Common myeloid progenitor, CD34-positive (primary cell): Measurements from ENCODE around the gene NPR2.

Source experiments
- CTCF ChIA-PET: fragments of 350-600 bp; sonication (Branson Sonifier 250); formaldehyde crosslinking; loops from one replicate; lab custom pipeline; 2021; ENCODE audit warnings: antibody characterized with exemption; lab: Charles Lee
- POLR2A ChIA-PET: fragments of 350-600 bp; sonication (Branson Sonifier 250); formaldehyde crosslinking; loops from one replicate; lab custom pipeline; 2021; ENCODE audit warnings: antibody characterized with exemption; lab: Charles Lee
- DNase-seq, 3 donors: peaks; one replicate each; pipeline versions ENCODE4 v3.0.0 to v3.0.0-alpha.2; 2013
- H3K27ac ChIP-seq, 2 experiments: 1 replicate in 1 of 2; 2 replicates in 1 of 2; pipeline ENCODE4 v1.7.0; 2013; ENCODE audit warnings: inconsistent platforms in 2 of 2, low read length in 2 of 2, mild to moderate bottlenecking in 2 of 2, low read depth in 1 of 2, moderate library complexity in 1 of 2; ENCODE audit not compliant: severe bottlenecking in 2 of 2, insufficient read depth in 1 of 2, poor library complexity in 1 of 2
- H3K27me3 ChIP-seq, 5 experiments: replicated peaks in 2 of 5; 1 replicate in 3 of 5; 2 replicates in 2 of 5; pipeline versions ENCODE4 v1.6.1 to v1.7.0; 2013; ENCODE audit warnings: low read length in 4 of 5, mild to moderate bottlenecking in 2 of 5, moderate library complexity in 2 of 5, inconsistent platforms in 1 of 5; ENCODE audit not compliant: insufficient read depth in 5 of 5, control insufficient read depth in 4 of 5
- H3K36me3 ChIP-seq, 4 experiments: 1 replicate in 2 of 4; 2 replicates in 2 of 4; pipeline versions ENCODE4 v1.6.1 to v1.7.0; 2013; ENCODE audit warnings: low read length in 3 of 4, control low read depth in 1 of 4, mild to moderate bottlenecking in 1 of 4; ENCODE audit not compliant: control insufficient read depth in 4 of 4, insufficient read depth in 4 of 4
- H3K4me1 ChIP-seq, 4 experiments: 1 replicate in 3 of 4; 2 replicates in 1 of 4; pipeline versions ENCODE4 v1.6.1 to v1.7.1; 2013; ENCODE audit warnings: low read length in 3 of 4, mild to moderate bottlenecking in 3 of 4, control low read depth in 1 of 4, inconsistent platforms in 1 of 4, moderate library complexity in 1 of 4; ENCODE audit not compliant: control insufficient read depth in 4 of 4, insufficient read depth in 4 of 4; ENCODE audit errors: control extremely low read depth in 1 of 4
- H3K4me3 ChIP-seq, 7 experiments: 1 replicate in 4 of 7; 2 replicates in 3 of 7; pipeline versions ENCODE4 v1.5.1 to v1.7.0; 2013; ENCODE audit warnings: mild to moderate bottlenecking in 7 of 7, low read length in 6 of 7, moderate library complexity in 6 of 7, inconsistent platforms in 2 of 7, low read depth in 2 of 7, control low read depth in 1 of 7; ENCODE audit not compliant: insufficient read depth in 4 of 7, control insufficient read depth in 1 of 7; ENCODE audit errors: extremely low read depth in 1 of 7
- H3K9me3 ChIP-seq, 5 experiments: 1 replicate in 4 of 5; 2 replicates in 1 of 5; pipeline versions ENCODE4 v1.6.1 to v1.7.1; 2013; ENCODE audit warnings: low read length in 4 of 5, mild to moderate bottlenecking in 2 of 5, inconsistent platforms in 1 of 5, low read depth in 1 of 5, moderate library complexity in 1 of 5; ENCODE audit not compliant: control insufficient read depth in 4 of 5, insufficient read depth in 2 of 5; ENCODE audit errors: control extremely low read depth in 1 of 5
- WGBS: methylation state at CpG from one replicate; pipeline ENCODE4 v1.1.5; 2013; ENCODE audit not compliant: insufficient coverage; 5-methylcytosine and 5-hydroxymethylcytosine counted together

Gene NPR2

DNA sequence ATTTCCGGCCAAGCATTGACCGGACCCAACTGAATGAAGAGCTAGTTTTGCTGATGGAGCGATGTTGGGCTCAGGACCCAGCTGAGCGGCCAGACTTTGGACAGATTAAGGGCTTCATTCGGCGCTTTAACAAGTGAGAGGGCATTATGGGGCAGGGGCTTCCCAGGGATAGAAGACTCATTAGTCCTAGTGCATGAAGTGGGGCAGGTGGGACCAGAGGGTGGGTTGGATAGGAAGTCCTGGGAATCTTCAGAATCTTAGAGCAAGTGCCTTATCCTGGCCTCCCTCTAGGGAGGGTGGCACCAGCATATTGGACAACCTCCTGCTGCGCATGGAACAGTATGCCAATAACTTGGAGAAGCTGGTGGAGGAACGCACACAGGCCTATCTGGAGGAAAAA lies 14.7 kb downstream of the NPR2 start:
- POLR2A ChIA-PET = no interaction called here
- CTCF ChIA-PET = interaction anchor here (0.9 to 3.4 kb wide), 8 partner anchors 8 to 76 kb away, joined by 3 to 12 read pairs (median 3); partner anchors contain the start of genes HINT2 and MSMP
- Histone ChIP-seq H3K4me1 (peaks cover 0 to 5% (median 2%) of the 10 kb centered on the region in 4 experiments), H3K4me3 (no peak overlapping the region), H3K9me3 (no peaks in the 10 kb centered on the region), H3K27ac (no peak overlapping the region), H3K36me3 (peaks cover 8 to 50% (median 32%) of the 10 kb centered on the region in 4 experiments), H3K27me3 (no peaks in the 10 kb centered on the region)
- WGBS = 100% methylated on average over 8 of the region's 8 CpGs
- DNase-seq = no peak

DNA sequence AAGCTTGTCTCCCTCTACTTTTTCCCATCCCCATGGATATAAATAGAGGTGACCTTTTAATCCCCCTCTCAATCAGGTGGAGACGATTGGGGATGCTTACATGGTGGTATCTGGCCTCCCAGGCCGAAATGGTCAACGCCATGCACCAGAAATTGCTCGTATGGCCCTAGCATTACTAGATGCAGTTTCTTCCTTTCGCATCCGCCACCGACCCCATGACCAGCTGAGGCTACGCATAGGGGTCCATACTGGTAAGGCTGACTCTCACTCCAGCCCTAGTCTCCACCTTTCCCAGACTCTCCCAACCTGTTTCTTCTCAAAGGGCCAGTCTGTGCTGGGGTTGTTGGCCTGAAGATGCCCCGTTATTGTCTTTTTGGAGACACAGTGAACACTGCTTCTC lies 17.0 kb downstream of the NPR2 start:
- no peak for DNase-seq
- H3K36me3 ChIP-seq = peaks cover 4 to 41% (median 26%) of the 10 kb centered on the region in 4 experiments
- POLR2A ChIA-PET = no interaction called here
- H3K4me1 ChIP-seq = peaks cover 10 to 27% (median 23%) of the 10 kb centered on the region in 4 experiments
- no peaks in the 10 kb centered on the region for H3K9me3 ChIP-seq
- no peak overlapping the region for H3K4me3 ChIP-seq
- H3K27ac ChIP-seq = no peak overlapping the region
- 99% methylated on average over 9 of the region's 9 CpGs for WGBS
- no peaks in the 10 kb centered on the region for H3K27me3 ChIP-seq
- CTCF ChIA-PET = interaction anchor here (1.2 to 1.8 kb wide), 3 partner anchors 10 to 19 kb away, joined by 3 to 10 read pairs (median 4); no protein-coding TSS in a partner anchor

DNA sequence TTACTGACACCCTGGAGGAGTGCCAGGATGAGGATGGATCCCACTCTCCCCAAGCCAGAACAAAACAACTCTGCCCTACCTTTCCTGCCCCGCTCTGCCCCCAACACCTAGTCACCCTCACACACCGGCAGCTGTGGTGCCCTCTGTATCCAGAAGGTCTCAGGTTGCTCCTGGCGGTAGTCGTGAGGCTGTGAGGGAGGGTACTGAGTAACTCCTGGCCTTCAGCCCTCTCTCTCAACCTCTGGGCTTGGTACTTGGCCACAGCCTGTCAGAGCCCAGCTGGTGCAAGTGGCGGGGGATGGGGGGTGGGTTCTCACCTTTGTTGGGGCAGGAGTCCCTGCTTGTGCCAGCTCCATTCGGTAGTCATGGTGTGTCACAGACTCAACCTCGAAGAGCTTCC lies 18.7 kb downstream of the NPR2 start:
- CTCF ChIA-PET = interaction anchor here (1.2 to 5.1 kb wide), 3 partner anchors 18 to 22 kb away, joined by 3 to 24 read pairs (median 4); partner anchors contain the start of gene NPR2
- Histone ChIP-seq H3K36me3 (peaks cover 4 to 39% (median 26%) of the 10 kb centered on the region in 4 experiments), H3K27ac (no peak overlapping the region), H3K4me1 (peaks cover 17 to 40% (median 33%) of the 10 kb centered on the region in 4 experiments), H3K9me3 (no peaks in the 10 kb centered on the region), H3K27me3 (no peaks in the 10 kb centered on the region), H3K4me3 (no peak overlapping the region)
- POLR2A ChIA-PET = no interaction called here
- WGBS = 84% methylated on average over 5 of the region's 7 CpGs
- DNase-seq = no peak

DNA sequence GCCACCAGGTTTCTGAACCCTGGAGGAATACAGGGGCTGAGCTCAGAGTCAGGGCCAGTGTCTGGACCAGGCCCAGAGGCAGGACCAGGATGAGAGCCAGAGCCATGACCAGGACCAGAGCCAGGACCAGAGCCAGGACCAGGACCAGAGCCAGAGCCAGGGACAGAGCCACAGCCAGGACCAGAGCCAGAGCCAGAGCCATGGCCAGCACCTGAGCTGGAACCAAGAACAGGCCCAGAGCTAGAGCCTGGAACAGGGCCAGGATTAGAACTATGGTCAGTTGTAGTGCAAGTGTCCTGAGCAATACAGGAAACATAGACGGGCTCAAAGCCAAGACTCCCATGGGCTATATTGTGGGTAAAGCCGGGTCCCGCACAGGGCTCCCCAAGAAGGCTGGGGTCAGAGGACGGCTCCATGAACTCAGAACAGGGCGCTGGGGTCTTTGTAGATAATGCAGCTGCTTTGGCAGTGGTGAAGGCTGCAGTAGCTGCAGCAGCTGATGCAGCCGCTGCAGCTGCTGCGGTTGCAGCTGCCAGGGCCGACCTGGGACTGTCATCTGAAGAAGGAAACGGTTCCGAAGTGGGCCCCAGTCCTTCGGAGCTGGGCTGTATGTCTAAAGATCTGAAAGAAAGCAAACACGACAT lies 20.1 kb downstream of the NPR2 start:
- Histone ChIP-seq H3K4me3 (peak overlapping the region; percentile 11 to 79 (median 62)), H3K36me3 (peaks cover 4 to 26% (median 19%) of the 10 kb centered on the region in 4 experiments), H3K27me3 (no peaks in the 10 kb centered on the region), H3K9me3 (no peaks in the 10 kb centered on the region), H3K4me1 (peaks cover 17 to 42% (median 33%) of the 10 kb centered on the region in 4 experiments), H3K27ac (peak overlapping the region in 1 of 2 experiments; percentile 47)
- 21% methylated on average over 12 of the region's 12 CpGs for WGBS
- no peak for DNase-seq
- ChIA-PET CTCF (interaction anchor here (0.8 to 5.1 kb wide), 15 partner anchors 10 to 84 kb away, joined by 3 to 56 read pairs (median 4); partner anchors contain the start of genes CREB3, MSMP, NPR2 and TLN1), POLR2A (interaction anchor here (1.0 to 1.3 kb wide), 2 partner anchors 79 to 83 kb away, joined by 4 read pairs; partner anchors contain the start of genes CREB3 and TLN1)

DNA sequence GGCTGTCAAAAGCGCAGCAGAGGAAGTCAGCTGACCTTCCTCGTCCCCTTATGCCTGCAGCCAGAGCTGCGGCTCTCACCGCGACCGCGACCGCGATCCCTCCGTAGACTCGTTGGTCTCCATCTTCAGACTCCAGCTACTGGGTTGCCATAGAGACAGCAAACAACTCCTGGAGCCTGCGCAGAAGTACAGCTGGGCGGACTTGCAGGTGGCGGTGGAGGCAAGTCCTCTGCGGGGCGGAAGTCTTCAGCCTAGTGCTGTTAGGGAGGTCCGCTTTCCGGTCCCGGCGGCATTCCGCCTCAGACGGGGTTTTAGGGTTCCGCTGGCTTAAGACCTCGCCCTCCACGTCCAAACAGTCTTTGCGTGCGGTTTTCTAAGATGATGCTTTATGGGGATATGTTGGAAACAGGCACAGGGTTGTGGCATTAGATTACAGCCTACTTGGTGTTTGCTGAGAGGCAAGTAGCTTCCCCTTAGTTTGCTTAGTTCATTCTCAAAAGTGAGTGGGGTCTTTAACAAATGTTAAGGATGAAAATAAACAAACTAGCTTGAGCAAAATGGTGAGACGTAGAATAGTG lies 20.7 kb downstream of the NPR2 start, which contains the start of gene SPAG8:
Gene SPAG8, minus strand, starts transcription at position 238 of the 578 bp plus-strand sequence. Its CDS starts 115 bp downstream, at position 123.
- ChIA-PET POLR2A (interaction anchor here (1.0 to 1.3 kb wide), 2 partner anchors 80 to 84 kb away, joined by 4 read pairs; partner anchors contain the start of genes CREB3 and TLN1), CTCF (interaction anchor here (0.7 to 5.1 kb wide), 19 partner anchors 8 to 105 kb away, joined by 3 to 56 read pairs (median 5); partner anchors contain the start of genes CREB3, MSMP, NPR2 and TLN1)
- peaks cover 17 to 42% (median 33%) of the 10 kb centered on the region in 4 experiments for H3K4me1 ChIP-seq
- peak; percentile 99 to 100 (median 99) for DNase-seq
- peaks cover 4 to 22% (median 17%) of the 10 kb centered on the region in 4 experiments for H3K36me3 ChIP-seq
- no peaks in the 10 kb centered on the region for H3K27me3 ChIP-seq
- 0% methylated on average over 25 of the region's 28 CpGs for WGBS
- H3K4me3 ChIP-seq = peak within 1 kb of the TSS; percentile 11 to 79 (median 62)
- peak within 1 kb of the TSS in 1 of 2 experiments; percentile 65 for H3K27ac ChIP-seq
- no peaks in the 10 kb centered on the region for H3K9me3 ChIP-seq

DNA sequence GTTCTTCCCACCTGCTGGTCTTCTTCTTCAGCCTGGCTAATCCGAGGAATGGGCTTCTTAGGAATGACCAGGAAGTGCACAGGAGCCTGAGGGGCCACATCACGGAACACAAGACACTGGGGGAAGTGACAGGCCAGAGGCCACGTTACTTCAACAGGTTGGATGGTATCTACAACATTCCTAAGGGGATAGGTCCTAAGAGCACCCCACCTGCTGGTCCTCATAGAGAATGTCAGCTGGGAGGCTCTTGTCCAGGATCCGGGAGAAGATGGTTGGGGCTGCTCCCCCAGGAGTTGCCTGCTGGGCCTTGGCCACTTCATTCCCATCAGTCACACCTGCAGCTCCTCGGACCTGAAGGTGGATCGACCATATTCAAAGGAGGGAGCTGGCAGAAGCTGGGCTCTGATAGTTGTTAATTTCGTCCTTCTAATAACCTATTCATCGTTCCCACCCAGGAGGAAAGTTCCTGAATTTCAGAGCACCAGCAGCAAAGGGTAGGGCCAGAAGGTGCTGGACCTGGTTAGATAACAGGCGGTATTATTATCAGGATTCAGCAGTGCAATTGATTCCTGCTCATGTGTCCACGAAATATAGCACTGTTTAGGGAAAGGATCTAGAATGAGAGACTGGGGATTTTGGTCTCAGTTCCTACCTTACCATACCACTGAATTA lies 22.2 kb downstream of the NPR2 start:
- 84% methylated on average over 8 of the region's 10 CpGs for WGBS
- no peaks in the 10 kb centered on the region for H3K9me3 ChIP-seq
- peaks cover 2 to 11% (median 9%) of the 10 kb centered on the region in 4 experiments for H3K36me3 ChIP-seq
- H3K4me3 ChIP-seq = peak overlapping the region in 3 of 7 experiments; percentile 82 to 95 (median 84)
- CTCF ChIA-PET = interaction anchor here (0.6 to 5.1 kb wide), 20 partner anchors 8 to 132 kb away, joined by 3 to 56 read pairs (median 4); partner anchors contain the start of genes CREB3, NPR2 and TLN1
- H3K27me3 ChIP-seq = no peaks in the 10 kb centered on the region
- POLR2A ChIA-PET = no interaction called here
- peak overlapping the region in 1 of 2 experiments; percentile 83 for H3K27ac ChIP-seq
- peaks cover 17 to 42% (median 33%) of the 10 kb centered on the region in 4 experiments for H3K4me1 ChIP-seq
- no peak for DNase-seq
